RWPE1 (cell line): Measurements from ENCODE around the gene ABHD17B.

ENCODE experiments used
- CTCF ChIA-PET: fragments of 350-600 bp; sonication (Branson Sonifier 250); formaldehyde crosslinking; extraction: SDS; loops from one replicate; lab custom pipeline; 2021; lab: Yijun Ruan, JAX
- POLR2A ChIA-PET: fragments of 400-600 bp; formaldehyde crosslinking; extraction: SDS; loops from one replicate; lab custom pipeline; 2020; ENCODE audit warnings: antibody characterized with exemption; ENCODE audit not compliant: low non-redundant PET; lab: Yijun Ruan, JAX
- DNase-seq: peaks from one replicate; pipeline ENCODE4 v3.0.0; 2012; ENCODE audit warnings: low spot score
- H3K27ac ChIP-seq: fragments of 450-650 bp; 2 replicates; pipeline ENCODE4 v1.5.1; 2017
- TF ChIP-seq, protein P1 (sequence below): fragments of 450-650 bp; conservative IDR thresholded peaks from 2 replicates; pipeline ENCODE4 v1.5.1; 2017; ENCODE audit warnings: low read depth, mild to moderate bottlenecking

Gene ABHD17B

DNA sequence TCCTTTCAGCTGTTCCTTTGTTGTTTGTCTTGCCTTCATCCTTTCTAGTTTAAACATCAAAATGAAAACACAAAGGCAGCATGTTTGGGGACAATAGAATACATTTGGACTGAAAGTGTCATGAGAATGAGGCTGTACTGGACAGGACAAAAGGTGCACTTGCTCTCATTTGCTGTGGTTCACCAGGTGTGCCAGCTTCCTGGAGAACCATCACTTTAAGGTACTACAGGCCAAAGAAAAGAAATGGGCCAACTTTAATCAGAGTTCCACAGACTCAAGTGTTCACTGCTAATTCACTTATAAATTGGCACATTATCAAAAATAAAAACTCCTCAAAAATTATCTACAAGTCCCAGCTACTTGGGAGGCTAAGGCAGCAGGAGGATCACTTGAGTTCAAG lies 53.8 kb downstream of the ABHD17B start:
- POLR2A ChIA-PET, result no interaction called here
- TF ChIP-seq, protein P1, sequence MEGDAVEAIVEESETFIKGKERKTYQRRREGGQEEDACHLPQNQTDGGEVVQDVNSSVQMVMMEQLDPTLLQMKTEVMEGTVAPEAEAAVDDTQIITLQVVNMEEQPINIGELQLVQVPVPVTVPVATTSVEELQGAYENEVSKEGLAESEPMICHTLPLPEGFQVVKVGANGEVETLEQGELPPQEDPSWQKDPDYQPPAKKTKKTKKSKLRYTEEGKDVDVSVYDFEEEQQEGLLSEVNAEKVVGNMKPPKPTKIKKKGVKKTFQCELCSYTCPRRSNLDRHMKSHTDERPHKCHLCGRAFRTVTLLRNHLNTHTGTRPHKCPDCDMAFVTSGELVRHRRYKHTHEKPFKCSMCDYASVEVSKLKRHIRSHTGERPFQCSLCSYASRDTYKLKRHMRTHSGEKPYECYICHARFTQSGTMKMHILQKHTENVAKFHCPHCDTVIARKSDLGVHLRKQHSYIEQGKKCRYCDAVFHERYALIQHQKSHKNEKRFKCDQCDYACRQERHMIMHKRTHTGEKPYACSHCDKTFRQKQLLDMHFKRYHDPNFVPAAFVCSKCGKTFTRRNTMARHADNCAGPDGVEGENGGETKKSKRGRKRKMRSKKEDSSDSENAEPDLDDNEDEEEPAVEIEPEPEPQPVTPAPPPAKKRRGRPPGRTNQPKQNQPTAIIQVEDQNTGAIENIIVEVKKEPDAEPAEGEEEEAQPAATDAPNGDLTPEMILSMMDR, result no peak
- no peak overlapping the region for H3K27ac ChIP-seq
- no peak for DNase-seq
- CTCF ChIA-PET, result interaction anchor here (0.8 kb wide), 1 partner anchor 14 kb away, joined by 3 read pairs; no protein-coding TSS in a partner anchor

DNA sequence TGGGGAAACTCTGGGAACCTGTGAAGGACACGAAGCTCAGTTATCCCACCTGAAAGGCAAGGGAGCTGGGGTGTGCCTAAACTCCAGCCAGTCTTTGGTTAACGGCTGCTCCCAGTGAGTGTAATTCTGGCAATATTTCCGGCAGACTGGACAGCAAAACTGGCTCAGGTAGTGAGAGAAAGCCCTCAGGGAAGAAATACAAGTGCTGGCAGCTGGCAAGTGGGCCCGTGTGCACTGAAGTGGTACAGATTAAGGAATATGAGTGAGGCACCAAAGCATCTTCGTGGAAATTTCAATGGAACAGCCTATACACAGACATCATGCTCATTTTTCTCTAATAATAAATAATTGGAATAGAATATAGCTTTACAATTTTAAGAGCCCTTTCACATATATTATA lies 56.2 kb downstream of the ABHD17B start:
- no peak for DNase-seq

DNA sequence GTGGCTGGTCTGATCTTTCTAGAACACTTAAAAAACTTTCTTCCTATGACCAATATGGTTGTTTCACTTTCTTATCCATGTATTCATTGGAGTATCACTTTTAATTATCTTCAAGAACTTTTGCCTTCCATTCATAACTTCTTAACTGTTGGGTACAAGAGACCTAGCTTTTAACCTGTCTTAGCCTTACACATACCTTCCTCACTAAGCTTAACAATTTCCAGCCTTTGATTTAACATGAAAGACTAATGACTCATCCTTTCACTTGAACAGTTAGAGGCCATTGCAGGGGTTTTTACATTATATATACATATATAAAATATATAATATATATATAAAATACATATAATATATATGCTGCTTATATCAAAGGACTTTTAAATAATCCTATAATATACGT lies 57.9 kb downstream of the ABHD17B start:
- ChIA-PET CTCF (interaction anchor here (1.0 kb wide), 1 partner anchor 92 kb away, joined by 3 read pairs; no protein-coding TSS in a partner anchor), POLR2A (no interaction called here)
- TF ChIP-seq, protein P1, result no peak
- no peak for DNase-seq
- H3K27ac ChIP-seq, result no peak overlapping the region

More for the DNA sequence above, 56.2 kb downstream of the ABHD17B start:
- CTCF ChIA-PET, result interaction anchor here (0.6 kb wide), 2 partner anchors 158 to 1835 kb away, joined by 3 to 4 read pairs; no protein-coding TSS in a partner anchor
- no peak overlapping the region for H3K27ac ChIP-seq
- POLR2A ChIA-PET, result no interaction called here
- TF ChIP-seq, protein P1, result no peak

DNA sequence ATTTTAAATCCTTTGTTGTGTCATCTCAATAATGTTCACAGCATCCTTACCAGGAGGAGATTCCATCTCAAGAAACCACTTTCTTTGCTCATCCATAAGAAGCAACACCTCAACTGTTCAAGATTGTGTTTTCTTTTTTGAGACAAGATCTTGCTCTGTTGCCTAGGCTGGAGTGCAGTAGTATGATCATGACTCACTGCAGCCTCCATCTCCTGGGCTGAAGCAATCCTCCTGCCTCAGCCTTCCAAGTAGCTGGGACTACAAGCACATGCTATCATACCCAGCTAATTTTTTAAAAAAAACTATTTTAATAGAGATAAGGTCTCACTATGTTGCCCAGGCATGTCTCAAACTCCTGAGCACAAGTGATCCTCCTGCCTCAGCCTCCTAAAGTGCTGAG lies 60.0 kb downstream of the ABHD17B start:
- ChIA-PET POLR2A (no interaction called here), CTCF (interaction anchor here (0.7 kb wide), 3 partner anchors 12 to 1060 kb away, joined by 3 to 6 read pairs (median 4); no protein-coding TSS in a partner anchor)
- TF ChIP-seq, protein P1, result no peak
- no peak overlapping the region for H3K27ac ChIP-seq
- no peak for DNase-seq

DNA sequence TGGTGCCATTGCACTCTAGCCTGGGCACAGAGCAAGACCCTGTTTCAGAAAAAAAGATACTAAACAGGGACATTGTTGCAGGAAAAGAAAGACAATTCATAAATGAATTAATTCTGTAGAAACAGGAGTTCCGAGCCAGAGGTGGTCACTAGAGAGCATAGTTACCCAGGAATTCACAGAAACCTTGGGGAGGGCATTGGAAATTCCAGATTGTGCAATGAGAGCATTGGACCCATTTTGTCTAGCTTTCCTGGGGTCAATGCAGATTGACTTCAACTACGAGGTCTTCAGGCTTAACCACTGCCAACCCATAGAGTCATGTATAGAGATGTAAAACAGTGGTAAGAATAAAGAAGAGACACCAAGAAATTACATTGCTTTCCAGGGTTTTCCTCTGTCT lies 63.1 kb downstream of the ABHD17B start:
- no peak for DNase-seq
- no peak overlapping the region for H3K27ac ChIP-seq
- ChIA-PET POLR2A (no interaction called here), CTCF (interaction anchor here (0.7 kb wide), 1 partner anchor 628 kb away, joined by 3 read pairs; no protein-coding TSS in a partner anchor)
- TF ChIP-seq, protein P1, result no peak

DNA sequence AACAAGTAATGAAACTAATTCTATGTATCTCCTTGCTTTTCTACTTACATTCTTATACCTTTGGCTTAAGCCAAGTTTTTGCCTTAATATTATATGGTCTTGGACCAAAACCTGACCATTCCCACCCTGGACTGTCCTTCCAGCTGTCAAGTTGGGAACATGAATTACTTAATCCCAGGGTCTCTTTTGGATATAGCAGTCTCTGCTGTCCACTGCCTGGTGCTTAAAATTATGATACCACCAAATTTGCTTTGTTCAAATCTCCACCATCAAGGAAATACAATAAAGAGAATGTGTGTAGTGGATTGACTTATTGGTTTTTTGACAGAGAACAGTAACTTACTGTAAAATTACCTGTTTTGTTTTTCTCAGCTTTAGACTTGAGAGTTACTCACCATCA lies 66.2 kb downstream of the ABHD17B start:
- no peak for DNase-seq
- TF ChIP-seq, protein P1, result no peak
- H3K27ac ChIP-seq, result no peak overlapping the region
- POLR2A ChIA-PET, result no interaction called here
- CTCF ChIA-PET, result no interaction called here
